K562 (cell line): Measurements from ENCODE around the gene SPON2. TPM values are rescaled to one million over a fixed set of nuclear protein-coding genes. Genes with fewer than 3 reads are reported as not detected.

ENCODE experiments used
- ATAC-seq: fragments of 200-7000 bp; cut with Tn5 transposase; 3 replicates; pipeline ENCODE4 v1.9.1; 2020; ENCODE audit warnings: moderate library complexity
- BruUV-seq: library from RNA; stranded (reverse); fragments of 400-500 nt; replicated peaks from 2 replicates; lab custom pipeline; 2021; lab: Mats Ljungman, UMichigan
- CTCF ChIA-PET: fragments of 300-600 bp; formaldehyde crosslinking; extraction: SDS; loops from one replicate; lab custom pipeline; 2021; ENCODE audit warnings: low intra/inter-chr PET ratio; lab: Yijun Ruan, JAX
- POLR2A ChIA-PET: fragments of 300-600, 350-650 bp; sonication (Branson Sonifier 250); formaldehyde crosslinking; extraction: SDS; loops from one replicate; lab custom pipeline; 2021; ENCODE audit warnings: antibody characterized with exemption, inconsistent platforms; lab: Yijun Ruan, JAX
- DNase-seq, 4 experiments: peaks; one replicate each; pipeline versions ENCODE4 v3.0.0 to v3.0.0-alpha.2; 2011 to 2018; ENCODE audit warnings: low spot score in 3 of 4, mixed read lengths in 3 of 4; ENCODE audit errors: extremely low read depth in 1 of 4
- FAIRE-seq: peaks from 2 replicates; lab custom pipeline; 2011; peaks lifted over from hg19 to GRCh38; lab: Jason Lieb, UNC
- H2AFZ ChIP-seq: 2 replicates; pipeline ENCODE4 v1.6.0; 2011; ENCODE audit warnings: low read depth, low read length, control low read depth, inconsistent platforms
- H3K27ac ChIP-seq: fragments of 200-600 bp; 3 replicates; pipeline ENCODE4 v1.8.0; 2011; ENCODE audit warnings: low read depth, mild to moderate bottlenecking, control low read depth, inconsistent platforms, low read length, moderate library complexity, mixed read lengths; ENCODE audit errors: extremely low read depth
- H3K27me3 ChIP-seq, 2 experiments: fragments of 300-600 bp in 1 of 2; 2 replicates in 1 of 2; 3 replicates in 1 of 2; pipeline versions ENCODE4 v1.6.0 to v1.8.0; 2011; ENCODE audit warnings: inconsistent platforms in 2 of 2, low read length in 2 of 2, mild to moderate bottlenecking in 1 of 2, mixed read lengths in 1 of 2, moderate library complexity in 1 of 2; ENCODE audit not compliant: control insufficient read depth in 2 of 2, insufficient read depth in 2 of 2
- H3K36me3 ChIP-seq: fragments of 300-600 bp; 3 replicates; pipeline ENCODE4 v1.8.0; 2011; ENCODE audit warnings: mild to moderate bottlenecking, low read length, inconsistent platforms; ENCODE audit not compliant: control insufficient read depth, insufficient read depth
- H3K4me1 ChIP-seq, 2 experiments: fragments of 200-600 bp in 1 of 2; replicated peaks in 1 of 2; 2 replicates in 1 of 2; 3 replicates in 1 of 2; pipeline versions ENCODE4 v1.5.1 to v1.8.0; 2011; ENCODE audit warnings: inconsistent platforms in 2 of 2, low read length in 2 of 2, mild to moderate bottlenecking in 1 of 2, mixed read lengths in 1 of 2, moderate library complexity in 1 of 2; ENCODE audit not compliant: control insufficient read depth in 2 of 2, insufficient read depth in 2 of 2
- H3K4me2 ChIP-seq: 2 replicates; pipeline ENCODE4 v1.6.1; 2011; ENCODE audit warnings: low read length, control low read depth, inconsistent platforms, mixed read lengths; ENCODE audit not compliant: insufficient read depth
- H3K4me3 ChIP-seq: fragments of 200-600 bp; sonication (generic), shearing (Covaris generic); 2 replicates; pipeline ENCODE4 v1.5.1; 2016; ENCODE audit warnings: control low read depth, inconsistent platforms
- H3K79me2 ChIP-seq: fragments of 200-600 bp; 3 replicates; pipeline ENCODE4 v1.8.0; 2011; ENCODE audit warnings: low read length, inconsistent platforms; ENCODE audit not compliant: control insufficient read depth, insufficient read depth
- H3K9ac ChIP-seq, 2 experiments: 2 replicates each; pipeline versions ENCODE4 v1.6.0 to v1.6.1; 2011; ENCODE audit warnings: low read depth in 2 of 2, low read length in 2 of 2, control low read depth in 1 of 2, inconsistent platforms in 1 of 2, mild to moderate bottlenecking in 1 of 2, mixed read lengths in 1 of 2; ENCODE audit not compliant: insufficient read depth in 1 of 2
- H3K9me1 ChIP-seq: one replicate; pipeline ENCODE4 v1.6.0; 2011; ENCODE audit warnings: inconsistent platforms, mild to moderate bottlenecking, low read length, moderate library complexity; ENCODE audit not compliant: control insufficient read depth, insufficient read depth
- H3K9me3 ChIP-seq: replicated peaks from 2 replicates; pipeline ENCODE4 v1.5.1; 2011; ENCODE audit warnings: low read depth, low read length, inconsistent platforms; ENCODE audit not compliant: control insufficient read depth, insufficient read depth
- H4K20me1 ChIP-seq: replicated peaks from 2 replicates; pipeline ENCODE4 v1.6.1; 2011; ENCODE audit warnings: low read length, inconsistent platforms, mixed read lengths; ENCODE audit not compliant: control insufficient read depth, insufficient read depth
- ASH1L ChIP-seq: fragments of 450-650 bp; IDR thresholded peaks from 2 replicates; pipeline ENCODE4 v1.6.1; 2018; ENCODE audit warnings: borderline replicate concordance, mild to moderate bottlenecking, low read depth; ENCODE audit not compliant: partially characterized antibody
- CHD2 ChIP-seq: IDR thresholded peaks from 2 replicates; pipeline ENCODE4 v1.6.1; 2011; ENCODE audit warnings: low read depth, low read length
- DIDO1 ChIP-seq: fragments of 450-650 bp; IDR thresholded peaks from 2 replicates; pipeline ENCODE4 v1.6.1; 2016; ENCODE audit warnings: low read depth, missing biosample characterization, missing genetic modification characterization
- FOXJ2 ChIP-seq: fragments of 200-800 bp; sonication (Bioruptor generic); IDR thresholded peaks from 2 replicates; pipeline ENCODE4 v1.6.1; 2016; ENCODE audit warnings: missing genetic modification characterization, missing compliant biosample characterization
- HNRNPUL1 ChIP-seq: fragments of 200-400 bp; formaldehyde crosslinking; IDR thresholded peaks from 2 replicates; pipeline ENCODE4 v1.6.1; 2017; ENCODE audit warnings: low read length
- ILK ChIP-seq: fragments of 450-650 bp; IDR thresholded peaks from 2 replicates; pipeline ENCODE4 v1.6.1; 2016; ENCODE audit warnings: missing genetic modification characterization, low read depth, mild to moderate bottlenecking, missing compliant biosample characterization, moderate library complexity, borderline replicate concordance
- JUND ChIP-seq, 2 experiments: IDR thresholded peaks; 2 replicates in 1 of 2; 3 replicates in 1 of 2; pipeline ENCODE4 v1.6.1; 2011; ENCODE audit warnings: borderline replicate concordance in 2 of 2, low read depth in 2 of 2, low read length in 2 of 2, improper control_type of control experiment in 1 of 2, missing biosample characterization in 1 of 2, missing genetic modification characterization in 1 of 2, missing genetic modification reagents in 1 of 2
- MIER1 ChIP-seq: fragments of 450-650 bp; IDR thresholded peaks from 2 replicates; pipeline ENCODE4 v1.6.1; 2016; ENCODE audit warnings: antibody characterized with exemption, mild to moderate bottlenecking, low read depth
- NR2C1 ChIP-seq, 2 experiments: fragments of 450-650 bp; IDR thresholded peaks; 2 replicates each; pipeline ENCODE4 v1.6.1; 2017; ENCODE audit warnings: mild to moderate bottlenecking in 2 of 2, antibody characterized with exemption in 1 of 2, inconsistent platforms in 1 of 2, missing compliant biosample characterization in 1 of 2, missing genetic modification characterization in 1 of 2
- NR4A1 ChIP-seq, 2 experiments: fragments of 250-450 bp in 1 of 2; fragments of 450-650 bp in 1 of 2; sonication (Bioruptor Pico) in 1 of 2; IDR thresholded peaks; 2 replicates each; pipeline versions ENCODE4 v1.4.0 to v1.6.1; 2016 to 2020; ENCODE audit warnings: mild to moderate bottlenecking in 2 of 2, missing compliant biosample characterization in 1 of 2, missing genetic modification characterization in 1 of 2, moderate library complexity in 1 of 2
- PHB2 ChIP-seq: fragments of 450-650 bp; IDR thresholded peaks from 2 replicates; pipeline ENCODE4 v1.6.1; 2017; ENCODE audit warnings: low read depth
- PHF21A ChIP-seq: fragments of 450-650 bp; IDR thresholded peaks from 2 replicates; pipeline ENCODE4 v1.6.1; 2017; ENCODE audit warnings: low read depth, borderline replicate concordance
- TAF1 ChIP-seq: IDR thresholded peaks from 2 replicates; pipeline ENCODE4 v1.6.1; 2011; ENCODE audit warnings: mild to moderate bottlenecking, low read length, moderate library complexity; ENCODE audit not compliant: insufficient read depth, control insufficient read depth, severe bottlenecking; ENCODE audit errors: extremely low read depth
- TSC22D4 ChIP-seq: fragments of 450-650 bp; IDR thresholded peaks from 2 replicates; pipeline ENCODE4 v1.6.1; 2016; ENCODE audit warnings: missing genetic modification characterization, missing biosample characterization, control low read depth
- ZNF12 ChIP-seq: sonication (generic); formaldehyde crosslinking; IDR thresholded peaks from 2 replicates; pipeline ENCODE4 v1.4.0; 2020; ENCODE audit warnings: mild to moderate bottlenecking, missing genetic modification reagents
- ZNF384 ChIP-seq: IDR thresholded peaks from 2 replicates; pipeline ENCODE4 v1.6.1; 2012; ENCODE audit warnings: low read depth, low read length, improper control_type of control experiment
- ZNF766 ChIP-seq: fragments of 200-800 bp; sonication (Bioruptor generic); conservative IDR thresholded peaks from 2 replicates; pipeline ENCODE4 v1.6.1; 2016; ENCODE audit warnings: missing genetic modification characterization, missing compliant biosample characterization
- WGBS: fragments of 100-300 bp; shearing (Covaris generic); methylation state at CpG from one replicate; pipeline ENCODE4 v1.1.6; 2016; ENCODE audit warnings: low coverage, mixed read lengths; ENCODE audit not compliant: insufficient coverage; ENCODE audit errors: missing lambda C conversion rate; 5-methylcytosine and 5-hydroxymethylcytosine counted together
- in situ Hi-C: fragments of 300-500 bp; cut with MboI; formaldehyde crosslinking; loops from 4 replicates; pipeline ENCODE4 v1.15.0; 2018; ENCODE audit warnings: inconsistent platforms, mixed read lengths
- intact Hi-C: fragments of 100-400 bp; cut with micrococcal nuclease; formaldehyde crosslinking; loops from 2 replicates; pipeline ENCODE4 v1.14.2; 2022
- polyA plus RNA-seq, 8 experiments: library from polyadenylated mRNA; depleted of rRNA in 4 of 8; stranded (reverse) in 5 of 8; unstranded in 3 of 8; fragments of >200 nt; fragmentation: Nextera tagmentation in 2 of 8; fragmentation: Illumina TruSeq in 1 of 8; extraction: Ambion mirVana in 2 of 8; extraction: Trizol in 1 of 8; gene quantifications; 2 replicates each; pipeline versions ENCODE4 v1.2.1 to v1.2.3, GENCODE V29; 2011 to 2014; ENCODE audit warnings: inconsistent platforms in 1 of 8, missing spikeins in 1 of 8
- total RNA-seq, 7 experiments: library from RNA; depleted of rRNA in 6 of 7; stranded (reverse); fragments of >200 nt in 6 of 7; fragmentation: Illumina TruSeq in 2 of 7; extraction: Trizol in 2 of 7; gene quantifications; 2 replicates each; pipeline versions ENCODE4 v1.2.1 to v1.2.3, GENCODE V29; 2011 to 2021; ENCODE audit warnings: low replicate concordance in 1 of 7
- TF ChIP-seq, protein P1 (sequence below): fragments of 450-650 bp; IDR thresholded peaks from 2 replicates; pipeline ENCODE4 v1.7.1; 2018; ENCODE audit warnings: mild to moderate bottlenecking, low read depth; ENCODE audit not compliant: partially characterized antibody

SPON2 gene
- total and polyA plus RNA-seq, 9 of the 15 experiments (the other 6 are each of a cell fraction or from before 2014, with no cell fraction given), result 0.21 to 2.2 (median 0.83) TPM

DNA sequence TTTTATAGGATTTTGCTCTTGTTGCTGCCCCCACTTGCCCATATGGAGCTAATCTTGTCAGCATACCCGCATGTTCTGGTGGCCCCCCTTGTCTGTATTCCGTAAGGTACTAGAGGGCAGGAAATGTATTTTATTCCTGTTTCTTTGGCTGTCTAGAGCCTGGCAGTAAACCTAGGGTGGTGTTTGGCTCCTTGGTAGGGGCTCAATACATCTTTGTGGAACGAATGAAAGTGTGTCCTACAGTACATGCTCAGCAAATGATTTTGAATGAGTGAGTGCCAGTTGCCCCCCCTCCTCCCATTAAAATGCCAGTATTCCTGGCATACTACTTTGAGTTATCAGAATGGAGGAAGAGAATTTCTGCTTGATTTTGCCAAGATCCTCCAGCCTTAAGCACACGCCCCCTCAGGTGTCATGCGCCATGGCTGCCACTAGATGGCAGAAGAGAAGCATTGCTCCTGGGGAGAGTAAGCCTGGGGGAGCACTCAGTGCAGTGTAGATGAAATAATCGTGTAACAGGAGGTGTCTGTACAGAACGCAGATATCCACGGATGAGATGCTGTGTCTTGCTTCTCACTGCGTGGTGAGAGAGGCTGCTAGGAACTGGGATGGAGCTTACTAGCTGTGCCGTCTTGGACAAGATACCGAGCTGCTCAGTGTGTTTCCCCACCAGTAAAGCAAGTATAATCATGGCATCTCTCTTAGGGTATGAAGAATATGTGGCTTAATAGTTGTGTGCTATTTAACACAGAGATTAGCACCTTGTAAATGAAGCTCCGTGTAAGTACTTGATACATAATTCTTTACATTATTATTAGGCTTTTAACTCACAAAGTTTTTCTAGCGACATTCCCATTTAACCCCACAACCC is 41.8 kb downstream of the SPON2 start:
- peaks cover 16 to 25% of the 10 kb centered on the region in 2 experiments; a peak in 4 of 5 replicates for H3K27me3 ChIP-seq
- no TSS peak for BruUV-seq
- peak; percentile 100 for ATAC-seq
- H3K27ac ChIP-seq, result no peak overlapping the region
- H3K4me1 ChIP-seq, result no peaks in the 10 kb centered on the region; a peak in 1 of 5 replicates
- no peaks in the 10 kb centered on the region; the same call in 1 of the 2 replicates for H4K20me1 ChIP-seq
- intact Hi-C loops (loop anchor here (1.0 kb wide), 2 partner anchors 139 to 217 kb away; partner anchors contain the start of gene UVSSA), in situ Hi-C loops (loop anchor here (5.0 to 10.0 kb wide), 2 partner anchors 222 to 494 kb away; no protein-coding TSS in a partner anchor)
- no peaks in the 10 kb centered on the region for H3K79me2 ChIP-seq
- 5% methylated on average over 13 of the region's 13 CpGs for WGBS
- no peak overlapping the region for H2AFZ ChIP-seq
- H3K9ac ChIP-seq, result no peak overlapping the region
- H3K9me3 ChIP-seq, result no peaks in the 10 kb centered on the region
- peak; percentile 83 to 88 (median 86) for DNase-seq
- peak; percentile 99 for FAIRE-seq
- no peaks in the 10 kb centered on the region for H3K36me3 ChIP-seq
- no peak overlapping the region for H3K4me3 ChIP-seq
- CTCF ChIA-PET, result interaction anchor here (0.6 to 2.2 kb wide), 5 partner anchors 11 to 260 kb away, joined by 3 to 11 read pairs (median 4); no protein-coding TSS in a partner anchor
- H3K4me2 ChIP-seq, result no peak overlapping the region; the same call in 1 of the 2 replicates
- no peaks in the 10 kb centered on the region for H3K9me1 ChIP-seq
- POLR2A ChIA-PET, result interaction anchor here (0.6 kb wide), 1 partner anchor 238 kb away, joined by 3 read pairs; no protein-coding TSS in a partner anchor
- TF ChIP-seq PHB2 (no peak), ZNF766 (CRISPR knock-in tag) (no peak), PHF21A (no peak), ILK (tag) (no peak), NR4A1 (CRISPR knock-in tag; IDR thresholded peaks at IDR 0.05) (no peak), NR4A1 (tag; IDR thresholded peaks at IDR 0.05) (no peak), DIDO1 (tag) (no peak), ZNF12 (CRISPR knock-in tag) (no peak), ZNF384 (no peak), NR2C1 (IDR thresholded peaks at IDR 0.05) (no peak), NR2C1 (tag; IDR thresholded peaks at IDR 0.05) (no peak), MIER1 (no peak), FOXJ2 (tag) (no peak), HNRNPUL1 (no peak), JUND (IDR thresholded peaks at IDR 0.05; ENCODE audit: borderline replicate concordance, low read depth, low read length) (peak; percentile 59; the same call in 1 of the 2 replicates), JUND (tag; IDR thresholded peaks at IDR 0.05; ENCODE audit: borderline replicate concordance, low read depth, low read length) (no peak), CHD2 (no peak), TSC22D4 (tag) (no peak), TAF1 (no peak), ASH1L (no peak)
- TF ChIP-seq, protein P1, sequence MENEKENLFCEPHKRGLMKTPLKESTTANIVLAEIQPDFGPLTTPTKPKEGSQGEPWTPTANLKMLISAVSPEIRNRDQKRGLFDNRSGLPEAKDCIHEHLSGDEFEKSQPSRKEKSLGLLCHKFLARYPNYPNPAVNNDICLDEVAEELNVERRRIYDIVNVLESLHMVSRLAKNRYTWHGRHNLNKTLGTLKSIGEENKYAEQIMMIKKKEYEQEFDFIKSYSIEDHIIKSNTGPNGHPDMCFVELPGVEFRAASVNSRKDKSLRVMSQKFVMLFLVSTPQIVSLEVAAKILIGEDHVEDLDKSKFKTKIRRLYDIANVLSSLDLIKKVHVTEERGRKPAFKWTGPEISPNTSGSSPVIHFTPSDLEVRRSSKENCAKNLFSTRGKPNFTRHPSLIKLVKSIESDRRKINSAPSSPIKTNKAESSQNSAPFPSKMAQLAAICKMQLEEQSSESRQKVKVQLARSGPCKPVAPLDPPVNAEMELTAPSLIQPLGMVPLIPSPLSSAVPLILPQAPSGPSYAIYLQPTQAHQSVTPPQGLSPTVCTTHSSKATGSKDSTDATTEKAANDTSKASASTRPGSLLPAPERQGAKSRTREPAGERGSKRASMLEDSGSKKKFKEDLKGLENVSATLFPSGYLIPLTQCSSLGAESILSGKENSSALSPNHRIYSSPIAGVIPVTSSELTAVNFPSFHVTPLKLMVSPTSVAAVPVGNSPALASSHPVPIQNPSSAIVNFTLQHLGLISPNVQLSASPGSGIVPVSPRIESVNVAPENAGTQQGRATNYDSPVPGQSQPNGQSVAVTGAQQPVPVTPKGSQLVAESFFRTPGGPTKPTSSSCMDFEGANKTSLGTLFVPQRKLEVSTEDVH, result no peak
